Neural cell (in vitro differentiated cells): ENCODE results near the gene ATP13A2. TPM values are rescaled to one million over a fixed set of nuclear protein-coding genes. Genes with fewer than 3 reads are reported as not detected.

Experiments used
- H2AFZ ChIP-seq: fragments of 200-600, 300-800 bp; sonication (generic), shearing (Covaris generic); 2 replicates; pipeline ENCODE4 v1.6.0; 2014; ENCODE audit warnings: low read depth, mild to moderate bottlenecking, antibody characterized with exemption, low read length, moderate library complexity
- H3F3A ChIP-seq: fragments of 200-600 bp; shearing (Covaris generic); 2 replicates; pipeline ENCODE4 v1.6.1; 2016; ENCODE audit warnings: mild to moderate bottlenecking, moderate library complexity, mixed read lengths, antibody characterized with exemption, low read length; ENCODE audit not compliant: insufficient read depth, poor library complexity, severe bottlenecking
- H3K27ac ChIP-seq: fragments of 200-600, 300-800 bp; sonication (generic), shearing (Covaris generic); 2 replicates; pipeline ENCODE4 v1.5.1; 2014; ENCODE audit warnings: mild to moderate bottlenecking, low read length, moderate library complexity
- H3K27me3 ChIP-seq: fragments of 300-800, 200-600 bp; sonication (generic), shearing (Covaris generic); 2 replicates; pipeline ENCODE4 v1.6.0; 2014; ENCODE audit warnings: mild to moderate bottlenecking, low read depth, low read length, moderate library complexity; ENCODE audit not compliant: insufficient read depth
- H3K36me3 ChIP-seq: fragments of 300-800, 200-600 bp; sonication (generic), shearing (Covaris generic); 2 replicates; pipeline ENCODE4 v1.5.1; 2014; ENCODE audit warnings: mild to moderate bottlenecking, antibody characterized with exemption, low read length, moderate library complexity; ENCODE audit not compliant: insufficient read depth
- H3K4me2 ChIP-seq: fragments of 300-800, 200-600 bp; sonication (generic), shearing (Covaris generic); 2 replicates; pipeline ENCODE4 v1.6.0; 2014; ENCODE audit warnings: mild to moderate bottlenecking, low read length
- H3K4me3 ChIP-seq: fragments of 300-800, 200-600 bp; sonication (generic), shearing (Covaris generic); 2 replicates; pipeline ENCODE4 v1.5.1; 2014; ENCODE audit warnings: mild to moderate bottlenecking, low read length, moderate library complexity
- H3K79me2 ChIP-seq: fragments of 200-600 bp; shearing (Covaris generic); replicated peaks from 2 replicates; pipeline ENCODE4 v1.6.0; 2014; ENCODE audit warnings: mild to moderate bottlenecking, low read length, moderate library complexity; ENCODE audit not compliant: insufficient read depth
- H3K9ac ChIP-seq: fragments of 300-800, 200-600 bp; sonication (generic), shearing (Covaris generic); 2 replicates; pipeline ENCODE4 v1.6.1; 2016; ENCODE audit warnings: mild to moderate bottlenecking, low read length, mixed read lengths
- H3K9me2 ChIP-seq: fragments of 200-600 bp; shearing (Covaris generic); 2 replicates; pipeline ENCODE4 v1.6.1; 2016; ENCODE audit warnings: mild to moderate bottlenecking, low read length, mixed read lengths; ENCODE audit not compliant: insufficient read depth
- H3K9me3 ChIP-seq: fragments of 200-600, 300-800 bp; sonication (generic), shearing (Covaris generic); 2 replicates; pipeline ENCODE4 v1.6.1; 2016; ENCODE audit warnings: mild to moderate bottlenecking, mixed run types, low read length, moderate library complexity, mixed read lengths
- H4K20me1 ChIP-seq: fragments of 200-600 bp; shearing (Covaris generic); 2 replicates; pipeline ENCODE4 v1.6.1; 2016; ENCODE audit warnings: mild to moderate bottlenecking, mixed run types; ENCODE audit not compliant: insufficient read depth
- CTCF ChIP-seq: fragments of 450-650 bp; IDR thresholded peaks from 2 replicates; pipeline ENCODE4 v1.5.1; 2014; ENCODE audit warnings: antibody characterized with exemption, mild to moderate bottlenecking, moderate library complexity; ENCODE audit not compliant: poor library complexity, severe bottlenecking
- EP300 ChIP-seq: fragments of 450-650 bp; conservative IDR thresholded peaks from 2 replicates; pipeline ENCODE4 v1.6.1; 2014; ENCODE audit warnings: antibody characterized with exemption, mild to moderate bottlenecking, moderate library complexity; ENCODE audit not compliant: poor library complexity, severe bottlenecking
- EZH2 ChIP-seq: fragments of 200-600, 300-800 bp; shearing (Covaris generic), sonication (generic); IDR thresholded peaks from 2 replicates; pipeline ENCODE4 v1.6.1; 2014; ENCODE audit warnings: antibody characterized with exemption, low read length, borderline replicate concordance, mild to moderate bottlenecking; ENCODE audit not compliant: insufficient read depth, poor library complexity, severe bottlenecking
- MXI1 ChIP-seq: fragments of 450-650 bp; conservative IDR thresholded peaks from 2 replicates; pipeline ENCODE4 v1.6.1; 2014; ENCODE audit warnings: antibody characterized with exemption, mild to moderate bottlenecking; ENCODE audit not compliant: poor library complexity, severe bottlenecking
- POLR2AphosphoS5 ChIP-seq: IDR thresholded peaks from 2 replicates; pipeline ENCODE4 v1.6.1; 2012
- RAD21 ChIP-seq: fragments of 450-650 bp; conservative IDR thresholded peaks from 2 replicates; pipeline ENCODE4 v1.6.1; 2014; ENCODE audit warnings: antibody characterized with exemption, mild to moderate bottlenecking, moderate library complexity
- REST ChIP-seq: IDR thresholded peaks from 2 replicates; pipeline ENCODE4 v1.6.1; 2012; ENCODE audit warnings: borderline replicate concordance
- SMC3 ChIP-seq: fragments of 450-650 bp; conservative IDR thresholded peaks from 2 replicates; pipeline ENCODE4 v1.6.1; 2014; ENCODE audit warnings: antibody characterized with exemption, mild to moderate bottlenecking, moderate library complexity; ENCODE audit not compliant: poor library complexity
- TAF1 ChIP-seq: IDR thresholded peaks from 2 replicates; pipeline ENCODE4 v1.6.1; 2012; ENCODE audit warnings: low read depth
- polyA plus RNA-seq: library from polyadenylated mRNA; depleted of rRNA; stranded (reverse); fragments of >200 nt; gene quantifications from 2 replicates; pipeline ENCODE4 v1.2.3, GENCODE V29; 2014

Gene ATP13A2
- polyA plus RNA-seq, 1 donor from 2014 or later, result 43.3 TPM

GRCh38 chr1:16977377-16977776 lies 34.4 kb downstream of the ATP13A2 start:
- Histone ChIP-seq H3K9me2 (no peaks in the 10 kb centered on the region), H3K36me3 (no peaks in the 10 kb centered on the region), H4K20me1 (no peaks in the 10 kb centered on the region), H3K4me2 (no peak overlapping the region), H3K27me3 (peaks cover 4% of the 10 kb centered on the region), H3K27ac (no peak overlapping the region), H3K79me2 (peaks cover 4% of the 10 kb centered on the region), H3K4me3 (no peak overlapping the region), H3K9me3 (no peaks in the 10 kb centered on the region), H3F3A (no peaks in the 10 kb centered on the region), H2AFZ (no peak overlapping the region), H3K9ac (no peak overlapping the region)
- TF ChIP-seq REST, result no peak
- no peak for TF ChIP-seq CTCF
- TF ChIP-seq SMC3, result no peak
- no peak for TF ChIP-seq POLR2AphosphoS5
- TF ChIP-seq EZH2, result no peak
- TF ChIP-seq TAF1, result no peak
- no peak for TF ChIP-seq EP300
- TF ChIP-seq RAD21, result no peak
- no peak for TF ChIP-seq MXI1

GRCh38 chr1:16976966-16977365 lies 34.8 kb downstream of the ATP13A2 start:
- Histone ChIP-seq H2AFZ (no peak overlapping the region), H3K9me3 (no peaks in the 10 kb centered on the region), H3K4me3 (no peak overlapping the region), H3K27me3 (peaks cover 4% of the 10 kb centered on the region), H3K79me2 (peaks cover 4% of the 10 kb centered on the region), H3F3A (no peaks in the 10 kb centered on the region), H3K9me2 (no peaks in the 10 kb centered on the region), H3K9ac (no peak overlapping the region), H3K27ac (no peak overlapping the region), H3K4me2 (no peak overlapping the region), H3K36me3 (no peaks in the 10 kb centered on the region), H4K20me1 (no peaks in the 10 kb centered on the region)
- TF ChIP-seq TAF1 (no peak), RAD21 (no peak)

- H3K9me2 ChIP-seq, result no peaks in the 10 kb centered on the region
- H2AFZ ChIP-seq, result no peak overlapping the region
- H3K27ac ChIP-seq, result no peak overlapping the region
- H3K36me3 ChIP-seq, result no peaks in the 10 kb centered on the region
- H3K9ac ChIP-seq, result no peak overlapping the region
- peaks cover 4% of the 10 kb centered on the region for H3K79me2 ChIP-seq
- no peak for TF ChIP-seq EP300
- no peak for TF ChIP-seq TAF1
- TF ChIP-seq CTCF, result no peak
- no peak for TF ChIP-seq POLR2AphosphoS5
- no peak for TF ChIP-seq EZH2
- TF ChIP-seq MXI1, result no peak
- TF ChIP-seq SMC3, result no peak
- TF ChIP-seq REST, result no peak
- TF ChIP-seq RAD21, result no peak
- no peaks in the 10 kb centered on the region for H3F3A ChIP-seq
- no peaks in the 10 kb centered on the region for H4K20me1 ChIP-seq
- peaks cover 3% of the 10 kb centered on the region for H3K27me3 ChIP-seq
- H3K4me2 ChIP-seq, result no peak overlapping the region
- H3K9me3 ChIP-seq, result no peaks in the 10 kb centered on the region
- no peak overlapping the region for H3K4me3 ChIP-seq
These were observed 35.9 kb downstream of the ATP13A2 start for GRCh38 chr1:16975838-16976237.
